DMS53 (cell line): ENCODE measurements around the gene RAB9A.
A peak's percentile ranks its signal among the peaks of the same experiment; 100 is the strongest.
"Not testable (repeated sequence)": the region's sequence is repeated elsewhere in the genome, so short reads cannot be mapped to it uniquely, and the experiment has no call there.

Experiments used
- DNase-seq: peaks from one replicate; lab custom pipeline; 2025; lab: John Stamatoyannopoulos, UW

Gene RAB9A

DNA sequence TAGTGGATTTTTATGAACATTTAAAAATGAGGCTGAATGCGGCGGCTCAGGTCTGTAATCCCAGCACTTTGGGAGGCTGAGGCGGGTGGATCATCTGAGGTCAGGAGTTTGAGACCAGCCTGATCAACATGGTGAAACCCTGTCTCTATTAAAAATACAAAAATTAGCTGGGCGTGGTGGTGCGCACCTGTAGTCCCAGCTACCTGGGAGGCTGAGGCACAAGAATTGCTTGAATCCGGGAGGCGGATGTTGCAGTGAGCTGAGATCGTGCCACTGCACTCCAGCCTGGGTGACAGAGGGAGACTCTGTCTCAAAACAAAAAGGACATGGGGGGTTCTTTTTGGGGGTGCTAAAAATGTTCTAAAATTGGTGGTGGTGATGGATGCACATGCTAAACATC lies 19.2 kb upstream of the RAB9A start:
- not testable (repeated sequence) for DNase-seq

- DNase-seq, result no peak
Measured at GRCh38 chrX:13670197-13670596, 18.7 kb upstream of the RAB9A start.

- no peak for DNase-seq
Measured at GRCh38 chrX:13673016-13673415, 15.9 kb upstream of the RAB9A start.

DNA sequence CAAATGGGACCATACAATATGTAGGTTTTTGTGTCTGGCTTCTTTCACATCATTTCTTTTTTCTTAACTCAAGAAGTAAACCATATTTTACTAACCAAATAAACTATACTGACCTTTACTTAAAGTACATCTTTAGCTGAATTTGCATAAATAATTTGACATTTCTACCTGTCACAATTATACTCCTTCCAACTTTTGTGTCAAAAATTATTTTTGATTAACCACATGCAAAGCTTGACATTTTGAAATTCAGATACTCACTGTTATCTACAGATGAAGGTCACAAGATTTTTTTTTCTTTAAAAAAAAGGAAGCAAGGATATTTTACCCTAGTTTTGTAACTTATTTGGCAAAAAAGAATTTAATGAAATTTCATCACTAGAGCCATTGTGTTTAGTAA lies 12.0 kb upstream of the RAB9A start:
- no peak for DNase-seq

- DNase-seq, result not testable (repeated sequence)
Measured at GRCh38 chrX:13679700-13680099, 9.2 kb upstream of the RAB9A start.

GRCh38 chrX:13681595-13681994 lies 7.3 kb upstream of the RAB9A start:
- no peak for DNase-seq

DNA sequence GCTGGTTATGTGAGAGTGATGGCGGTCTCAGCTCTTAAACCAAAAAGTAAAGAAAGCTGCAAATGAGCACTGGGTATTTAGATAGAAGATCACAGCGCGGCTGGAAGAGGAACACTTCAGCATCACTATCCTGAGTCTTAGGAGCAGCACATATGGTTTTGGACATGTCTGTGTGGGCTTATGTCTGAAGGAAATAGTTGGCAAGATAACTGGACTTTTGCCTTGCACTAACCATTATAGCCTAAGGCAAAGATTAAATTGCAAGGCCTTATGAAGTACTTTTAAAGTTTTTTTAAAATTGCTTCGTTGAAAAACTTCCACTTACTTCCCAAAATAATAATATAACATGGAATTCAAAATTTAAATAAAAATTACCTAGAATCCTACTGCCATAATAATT lies 4.6 kb upstream of the RAB9A start:
- DNase-seq, result no peak

- no peak for DNase-seq
Measured at GRCh38 chrX:13685126-13685763, 3.7 kb upstream of the RAB9A start.

DNA sequence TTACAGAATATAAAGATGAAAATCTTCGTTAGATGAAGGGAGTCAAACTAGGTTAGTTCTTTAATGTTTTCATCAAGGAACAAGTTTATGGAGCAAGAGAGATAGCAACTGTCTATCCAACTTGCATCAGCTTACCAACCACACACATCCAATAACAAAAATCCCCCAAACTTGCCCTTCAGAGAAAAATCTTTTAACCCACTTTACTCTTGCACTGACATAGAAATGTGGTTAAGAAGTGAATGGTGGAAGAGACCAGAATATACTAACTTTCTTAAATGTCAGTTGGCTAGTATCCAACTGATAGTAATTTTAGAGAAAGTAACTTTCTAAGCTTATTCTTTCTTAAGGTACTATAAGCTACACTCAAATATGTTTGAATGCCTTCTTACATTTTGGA lies 1.7 kb upstream of the RAB9A start:
- DNase-seq, result no peak

- DNase-seq, result peak; percentile 57
Measured at GRCh38 chrX:13688384-13688957, 457 bp upstream of the RAB9A start.

DNA sequence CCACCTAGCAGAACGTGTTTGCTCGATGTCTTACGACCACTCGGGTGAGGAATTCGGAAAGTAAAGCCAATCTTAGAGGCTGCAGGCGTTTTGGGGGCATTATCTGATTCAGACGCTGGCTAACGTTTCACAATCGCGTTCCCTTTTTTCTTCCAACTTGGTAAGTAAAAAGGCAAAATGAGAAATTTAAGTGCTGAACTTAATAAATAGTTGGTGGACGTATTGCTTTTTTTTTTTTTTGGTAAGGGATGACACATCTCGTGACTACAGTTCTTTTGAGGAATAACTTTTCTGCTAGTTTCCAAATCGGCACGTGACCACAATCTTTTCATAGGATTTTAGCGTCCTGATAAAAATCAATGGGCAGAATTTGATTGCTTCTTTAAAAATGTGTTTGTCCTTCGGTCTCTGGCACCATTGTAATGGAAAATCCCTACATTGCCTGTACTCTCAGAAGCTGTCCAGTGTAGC lies 848 bp downstream of the RAB9A start:
- no peak for DNase-seq

DNA sequence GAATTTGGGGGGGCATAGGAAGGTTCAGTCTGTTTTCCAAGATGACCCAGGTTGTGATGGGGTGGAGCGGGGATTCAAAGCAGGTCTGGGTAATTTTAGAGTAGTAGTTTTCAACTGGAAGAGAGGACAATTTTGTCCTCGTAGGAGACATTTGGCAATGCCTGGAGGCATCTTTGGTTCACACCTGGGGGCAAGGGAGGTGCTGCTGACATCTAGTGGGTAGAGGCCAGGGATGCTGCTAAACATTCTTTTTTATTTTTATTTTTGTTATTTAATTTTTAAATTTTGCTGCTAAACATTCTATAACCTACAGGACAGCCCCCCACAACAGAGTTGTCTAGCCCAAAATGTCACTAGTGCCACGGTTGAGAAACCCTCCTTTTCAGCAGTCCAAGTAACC lies 1.9 kb downstream of the RAB9A start:
- no peak for DNase-seq

DNA sequence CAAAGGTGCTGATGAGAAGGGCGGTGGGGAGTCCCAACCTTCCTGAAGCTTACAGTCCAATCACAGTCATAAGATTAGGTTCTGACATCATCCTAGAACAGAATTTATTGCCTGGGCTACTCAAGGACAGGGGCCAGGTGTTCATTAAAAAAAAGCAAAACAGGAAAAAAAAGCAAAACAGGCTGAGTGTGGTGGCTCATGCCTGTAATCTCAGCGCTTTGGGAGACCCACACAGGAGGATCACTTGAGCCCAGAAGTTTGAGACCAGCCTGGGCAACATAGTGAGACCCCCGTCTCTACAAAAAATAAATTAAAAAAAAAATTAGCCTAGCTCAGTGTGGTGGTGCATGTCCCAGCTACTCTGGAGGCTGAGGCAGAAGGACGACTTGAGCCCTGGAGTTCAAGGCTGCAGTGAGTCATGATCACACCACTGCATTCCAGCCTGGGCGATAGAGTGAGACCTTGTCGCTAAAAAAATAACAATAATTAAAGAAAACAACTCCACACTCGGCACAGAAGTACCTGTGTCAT lies 3.0 kb downstream of the RAB9A start:
- DNase-seq, result peak; percentile 43

DNA sequence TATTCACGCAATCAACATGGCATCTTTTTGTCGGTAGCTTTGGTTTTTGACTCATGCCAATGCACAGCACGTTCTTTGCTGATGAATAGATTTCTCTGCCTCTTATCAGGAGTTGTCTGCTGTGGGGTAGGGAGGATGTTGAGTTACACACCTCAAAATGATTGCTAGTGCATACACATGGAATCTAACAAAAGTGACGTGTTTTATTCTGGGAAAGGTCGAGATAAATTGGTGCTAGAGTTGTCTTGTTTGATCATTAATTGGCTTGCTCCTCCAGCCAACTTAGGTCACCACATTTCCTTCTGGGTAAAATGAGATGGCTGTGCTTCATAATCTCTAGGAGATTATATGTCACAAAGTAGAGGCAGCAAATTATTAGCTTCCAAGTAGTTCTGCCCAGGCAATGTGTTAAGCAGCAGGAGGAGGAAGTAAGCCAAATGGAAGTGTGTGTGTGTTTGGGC lies 3.9 kb downstream of the RAB9A start:
- no peak for DNase-seq

DNA sequence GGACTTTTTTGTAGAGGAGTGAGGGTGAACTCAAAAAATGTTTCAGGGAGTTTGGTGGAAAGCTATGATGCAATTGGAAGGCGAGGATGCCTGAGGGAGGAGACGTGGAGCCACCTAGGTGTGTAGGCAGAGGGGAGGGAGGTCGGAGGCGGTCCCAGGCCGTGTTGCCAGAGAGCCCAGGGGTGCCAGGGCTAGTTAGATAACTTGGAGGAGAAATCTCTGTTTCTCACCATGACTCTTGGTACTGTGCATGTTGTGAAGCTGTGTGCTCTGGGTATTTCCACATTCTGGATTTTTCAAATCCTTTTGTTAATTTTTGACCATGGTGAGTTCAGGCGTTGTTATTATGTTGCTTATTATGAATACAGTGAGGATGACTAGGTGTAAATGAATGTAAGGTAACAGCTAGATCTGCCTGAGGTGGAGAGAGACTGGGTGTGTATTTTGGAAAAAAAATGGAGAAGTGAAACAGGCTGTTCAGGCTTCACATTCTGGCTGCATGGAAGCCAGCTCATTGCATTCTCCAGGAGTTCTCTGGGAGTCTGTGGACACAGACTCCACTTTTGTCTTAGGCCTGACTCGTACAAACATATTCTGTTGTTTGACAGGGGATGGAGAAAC lies 4.5 kb downstream of the RAB9A start:
- DNase-seq, result no peak

DNA sequence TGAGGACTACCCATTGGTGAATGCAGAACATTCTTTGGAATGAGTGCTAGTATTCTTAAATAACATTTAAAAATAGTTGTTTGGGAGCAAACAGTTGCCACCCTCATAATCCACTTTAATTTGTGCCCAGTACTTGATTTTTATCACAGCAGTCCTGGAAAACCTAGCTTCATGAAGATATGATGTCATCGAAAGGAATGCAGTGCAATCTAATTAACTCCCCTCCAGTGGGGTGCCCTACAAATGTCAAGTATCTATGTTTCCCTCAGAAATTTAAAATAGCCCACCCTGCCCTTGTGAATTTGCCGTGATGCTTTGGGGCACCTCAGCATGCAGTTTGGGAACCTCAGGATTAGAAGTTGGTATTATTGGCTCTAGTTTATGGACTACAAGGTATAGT lies 5.4 kb downstream of the RAB9A start:
- DNase-seq, result no peak

DNA sequence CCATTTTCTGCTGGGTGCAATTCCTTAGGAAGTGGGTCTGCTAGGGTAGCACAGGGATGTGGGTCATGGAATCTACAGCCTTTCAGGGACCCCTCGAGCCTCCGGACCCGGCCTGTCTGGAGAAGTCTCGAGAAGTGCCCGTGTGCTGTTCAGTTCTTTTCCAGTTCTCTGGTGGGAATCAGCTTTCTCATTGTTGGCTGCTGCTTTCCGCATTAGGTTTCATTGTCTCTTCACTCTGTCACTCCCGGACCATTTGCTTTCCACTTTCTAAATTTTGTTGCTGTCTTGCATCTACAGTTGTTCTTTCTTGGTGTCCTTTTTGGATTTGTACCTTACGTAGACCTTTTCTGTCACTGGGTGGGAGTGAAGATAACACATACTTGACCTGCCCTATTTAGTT lies 6.1 kb downstream of the RAB9A start:
- no peak for DNase-seq

DNA sequence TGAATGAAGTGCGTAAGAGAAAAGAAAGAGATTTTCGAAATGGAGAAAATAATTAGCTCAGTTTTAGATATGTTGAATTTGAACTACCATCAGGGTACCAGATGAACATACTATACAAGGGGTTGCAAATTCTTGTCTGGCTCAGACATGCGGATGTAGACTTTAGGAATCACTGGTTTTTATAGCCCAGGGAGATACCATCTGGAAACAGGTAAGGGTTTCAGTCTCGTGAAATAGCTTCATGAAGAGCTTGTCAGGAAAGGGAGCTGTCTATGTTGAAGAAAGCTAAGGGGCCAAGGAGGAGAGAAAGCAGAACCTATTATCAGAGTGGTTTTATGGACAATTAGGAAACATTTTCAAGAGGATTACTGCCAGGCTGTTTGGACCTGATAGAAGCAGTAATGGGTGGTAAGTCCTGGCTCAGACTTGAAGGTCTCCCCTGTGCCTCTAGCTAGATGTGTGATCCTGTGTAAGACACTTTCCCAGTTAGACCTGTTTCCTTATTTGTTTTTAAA lies 6.7 kb downstream of the RAB9A start:
- DNase-seq, result no peak

DNA sequence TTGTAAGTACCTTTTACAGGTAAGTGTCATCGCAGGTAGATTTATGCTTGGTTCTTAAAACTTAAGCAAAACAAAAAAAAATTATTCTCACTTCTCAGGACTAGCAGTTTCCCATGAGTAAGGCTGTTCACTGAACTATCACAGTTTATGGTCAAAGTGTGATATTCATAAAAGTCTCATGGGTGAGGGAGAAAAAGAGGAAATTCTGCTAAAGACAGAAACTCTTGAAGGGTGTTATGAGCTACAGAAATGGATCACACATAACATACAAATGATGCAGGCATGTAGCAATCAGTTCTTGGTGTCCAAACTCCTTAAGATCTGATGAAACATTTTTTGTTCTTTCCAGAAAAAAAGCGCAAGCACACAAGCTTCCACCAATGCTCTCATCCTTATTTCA lies 8.5 kb downstream of the RAB9A start:
- DNase-seq, result no peak

GRCh38 chrX:13697976-13698375 lies 9.0 kb downstream of the RAB9A start:
- no peak for DNase-seq

- DNase-seq, result no peak
Measured at GRCh38 chrX:13698432-13698831, 9.5 kb downstream of the RAB9A start.

DNA sequence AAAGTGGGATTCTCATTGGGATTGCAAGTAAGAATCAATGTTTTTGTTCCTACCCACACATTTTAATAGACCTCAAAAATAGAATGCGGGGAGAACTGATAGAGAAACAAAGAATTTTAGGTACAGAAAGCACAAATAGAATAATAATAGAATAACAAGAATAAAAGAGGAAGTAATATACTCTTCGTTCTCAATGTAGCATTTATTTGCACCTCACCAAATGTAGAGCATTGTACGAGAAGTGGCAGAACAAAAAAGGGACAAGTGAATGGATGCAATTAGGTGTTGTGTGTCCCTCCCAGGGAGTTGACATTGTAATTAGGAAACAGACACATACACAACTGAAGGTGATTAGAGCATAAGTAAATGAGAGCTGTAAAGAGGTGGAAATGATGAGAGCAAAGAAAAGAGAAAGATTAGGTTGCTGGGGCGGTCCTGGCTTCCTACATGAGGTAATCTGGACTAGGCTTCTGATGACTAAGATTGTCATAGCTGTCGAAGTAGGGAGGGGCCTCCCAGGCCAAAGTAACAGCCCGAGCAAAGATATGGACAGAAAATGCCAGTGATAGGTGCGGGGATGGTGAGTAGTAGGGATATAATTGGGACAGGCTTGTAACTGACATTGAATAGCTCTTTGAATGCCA lies 10.4 kb downstream of the RAB9A start:
- no peak for DNase-seq

- DNase-seq, result no peak
Measured at GRCh38 chrX:13700380-13700779, 11.5 kb downstream of the RAB9A start.
